Parathyroid adenoma (tissue), 2 donors: ENCODE measurements around the gene AHI1.

Experiments used
- H2AFZ ChIP-seq: fragments of 300-600 bp; sonication (generic); one replicate; pipeline ENCODE4 v1.7.0; 2017; ENCODE audit warnings: antibody characterized with exemption, mild to moderate bottlenecking
- H3K27ac ChIP-seq: fragments of 300-600 bp; sonication (generic); one replicate; pipeline ENCODE4 v1.7.0; 2017
- H3K27me3 ChIP-seq: fragments of 300-600 bp; sonication (generic); one replicate; pipeline ENCODE4 v1.7.0; 2017; ENCODE audit warnings: low read length; ENCODE audit not compliant: control insufficient read depth, insufficient read depth
- H3K36me3 ChIP-seq: fragments of 300-600 bp; sonication (generic); one replicate; pipeline ENCODE4 v1.7.0; 2017; ENCODE audit warnings: low read length; ENCODE audit not compliant: control insufficient read depth, insufficient read depth
- H3K4me1 ChIP-seq: fragments of 300-600 bp; sonication (generic); one replicate; pipeline ENCODE4 v1.7.0; 2017; ENCODE audit warnings: control low read depth
- H3K4me2 ChIP-seq: fragments of 300-600 bp; sonication (generic); one replicate; pipeline ENCODE4 v1.7.0; 2017; ENCODE audit warnings: low read length
- H3K4me3 ChIP-seq: fragments of 300-600 bp; sonication (generic); one replicate; pipeline ENCODE4 v1.7.0; 2017; ENCODE audit warnings: low read depth, low read length
- H3K79me2 ChIP-seq: fragments of 300-600 bp; sonication (generic); one replicate; pipeline ENCODE4 v1.7.0; 2017; ENCODE audit warnings: control low read depth
- H3K9ac ChIP-seq: fragments of 300-600 bp; sonication (generic); one replicate; pipeline ENCODE4 v1.7.0; 2017; ENCODE audit warnings: mild to moderate bottlenecking
- H3K9me3 ChIP-seq: fragments of 300-600 bp; sonication (generic); one replicate; pipeline ENCODE4 v1.7.0; 2017; ENCODE audit warnings: low read length; ENCODE audit not compliant: control insufficient read depth
- CTCF ChIP-seq: fragments of 300-600 bp; sonication (generic); IDR thresholded peaks from one replicate; pipeline ENCODE4 v1.7.0; 2017; ENCODE audit warnings: antibody characterized with exemption, mild to moderate bottlenecking
- donor health status: primary hyperparathyroidism.

The AHI1 gene

GRCh38 chr6:135397172-135397952 is 100.2 kb downstream of the AHI1 start:
- no peaks in the 10 kb centered on the region for H3K9me3 ChIP-seq
- no peak overlapping the region for H3K27ac ChIP-seq
- no peaks in the 10 kb centered on the region for H3K36me3 ChIP-seq
- TF ChIP-seq CTCF, result no peak
- no peak overlapping the region for H2AFZ ChIP-seq
- H3K4me3 ChIP-seq, result no peak overlapping the region
- no peaks in the 10 kb centered on the region for H3K79me2 ChIP-seq
- no peak overlapping the region for H3K4me2 ChIP-seq
- no peaks in the 10 kb centered on the region for H3K27me3 ChIP-seq
- no peaks in the 10 kb centered on the region for H3K4me1 ChIP-seq
- H3K9ac ChIP-seq, result no peak overlapping the region

- Histone ChIP-seq H3K4me3 (no peak overlapping the region), H3K4me1 (no peaks in the 10 kb centered on the region), H3K36me3 (no peaks in the 10 kb centered on the region), H3K9ac (no peak overlapping the region), H2AFZ (no peak overlapping the region), H3K9me3 (no peaks in the 10 kb centered on the region), H3K27me3 (no peaks in the 10 kb centered on the region), H3K4me2 (no peak overlapping the region), H3K27ac (no peak overlapping the region), H3K79me2 (no peaks in the 10 kb centered on the region)
- no peak for TF ChIP-seq CTCF
These were observed 102.4 kb downstream of the AHI1 start for GRCh38 chr6:135395136-135395535.

DNA sequence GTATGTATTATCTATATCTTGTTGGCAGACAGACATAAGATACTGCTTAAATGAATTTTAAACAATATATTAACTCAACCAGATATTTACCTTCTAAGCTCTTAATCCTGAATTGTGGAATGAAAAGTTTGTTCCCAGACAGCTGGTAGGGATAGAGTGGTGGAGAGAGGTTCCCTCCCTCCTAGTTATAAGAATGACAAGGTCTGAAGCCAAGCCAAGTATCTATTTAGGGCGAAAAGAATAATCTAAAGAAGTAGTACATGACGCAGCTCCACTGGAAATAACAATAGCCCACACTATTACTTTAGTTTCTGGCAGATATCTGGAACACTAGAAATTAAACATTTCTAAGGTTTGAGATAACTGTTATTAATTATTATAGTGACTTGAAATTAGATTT is 104.3 kb downstream of the AHI1 start:
- H3K27ac ChIP-seq, result no peak overlapping the region
- no peak overlapping the region for H3K9ac ChIP-seq
- H3K9me3 ChIP-seq, result no peaks in the 10 kb centered on the region
- H3K4me2 ChIP-seq, result no peak overlapping the region
- H3K4me1 ChIP-seq, result no peaks in the 10 kb centered on the region
- no peaks in the 10 kb centered on the region for H3K27me3 ChIP-seq
- no peaks in the 10 kb centered on the region for H3K79me2 ChIP-seq
- H3K36me3 ChIP-seq, result no peaks in the 10 kb centered on the region
- no peak overlapping the region for H2AFZ ChIP-seq
- no peak for TF ChIP-seq CTCF
- no peak overlapping the region for H3K4me3 ChIP-seq

GRCh38 chr6:135390458-135390857 is 107.1 kb downstream of the AHI1 start:
- Histone ChIP-seq H3K79me2 (no peaks in the 10 kb centered on the region), H2AFZ (no peak overlapping the region), H3K36me3 (no peaks in the 10 kb centered on the region), H3K27ac (no peak overlapping the region), H3K9me3 (no peaks in the 10 kb centered on the region), H3K4me3 (no peak overlapping the region), H3K4me1 (no peaks in the 10 kb centered on the region), H3K27me3 (no peaks in the 10 kb centered on the region), H3K4me2 (no peak overlapping the region), H3K9ac (no peak overlapping the region)
- no peak for TF ChIP-seq CTCF

DNA sequence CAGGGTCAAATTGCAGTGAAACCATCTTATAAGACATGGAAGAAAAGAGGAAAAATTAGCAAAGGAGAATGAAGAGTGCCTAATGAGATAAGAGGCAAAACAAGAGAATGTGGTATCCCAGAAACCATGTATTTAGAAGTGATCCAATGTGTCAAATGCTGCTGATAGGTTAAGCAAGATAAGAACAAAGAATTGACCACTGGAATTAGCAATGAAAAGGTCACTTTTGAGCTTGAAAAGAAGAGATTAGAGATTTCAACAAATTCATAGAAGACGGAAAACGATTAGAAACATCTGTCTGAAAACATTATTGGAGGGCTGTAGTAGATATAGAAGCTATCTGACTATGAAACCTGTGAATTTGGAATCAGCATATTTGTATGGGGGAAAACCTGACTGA is 112.2 kb downstream of the AHI1 start:
- H3K4me2 ChIP-seq, result no peak overlapping the region
- no peak overlapping the region for H2AFZ ChIP-seq
- H3K36me3 ChIP-seq, result no peaks in the 10 kb centered on the region
- H3K4me3 ChIP-seq, result no peak overlapping the region
- H3K9me3 ChIP-seq, result no peaks in the 10 kb centered on the region
- no peaks in the 10 kb centered on the region for H3K79me2 ChIP-seq
- no peak overlapping the region for H3K27ac ChIP-seq
- no peaks in the 10 kb centered on the region for H3K27me3 ChIP-seq
- H3K4me1 ChIP-seq, result no peaks in the 10 kb centered on the region
- TF ChIP-seq CTCF, result no peak
- H3K9ac ChIP-seq, result no peak overlapping the region
